HG03439 (cell line): Measurements from ENCODE around the gene SETD3.

Experiments used
- ATAC-seq: cut with Tn5 transposase; IDR thresholded peaks from one replicate; pipeline ENCODE4 v1.9.1; 2021; ENCODE audit warnings: mild to moderate bottlenecking, moderate library complexity; ENCODE audit not compliant: unreplicated experiment

Gene SETD3

DNA sequence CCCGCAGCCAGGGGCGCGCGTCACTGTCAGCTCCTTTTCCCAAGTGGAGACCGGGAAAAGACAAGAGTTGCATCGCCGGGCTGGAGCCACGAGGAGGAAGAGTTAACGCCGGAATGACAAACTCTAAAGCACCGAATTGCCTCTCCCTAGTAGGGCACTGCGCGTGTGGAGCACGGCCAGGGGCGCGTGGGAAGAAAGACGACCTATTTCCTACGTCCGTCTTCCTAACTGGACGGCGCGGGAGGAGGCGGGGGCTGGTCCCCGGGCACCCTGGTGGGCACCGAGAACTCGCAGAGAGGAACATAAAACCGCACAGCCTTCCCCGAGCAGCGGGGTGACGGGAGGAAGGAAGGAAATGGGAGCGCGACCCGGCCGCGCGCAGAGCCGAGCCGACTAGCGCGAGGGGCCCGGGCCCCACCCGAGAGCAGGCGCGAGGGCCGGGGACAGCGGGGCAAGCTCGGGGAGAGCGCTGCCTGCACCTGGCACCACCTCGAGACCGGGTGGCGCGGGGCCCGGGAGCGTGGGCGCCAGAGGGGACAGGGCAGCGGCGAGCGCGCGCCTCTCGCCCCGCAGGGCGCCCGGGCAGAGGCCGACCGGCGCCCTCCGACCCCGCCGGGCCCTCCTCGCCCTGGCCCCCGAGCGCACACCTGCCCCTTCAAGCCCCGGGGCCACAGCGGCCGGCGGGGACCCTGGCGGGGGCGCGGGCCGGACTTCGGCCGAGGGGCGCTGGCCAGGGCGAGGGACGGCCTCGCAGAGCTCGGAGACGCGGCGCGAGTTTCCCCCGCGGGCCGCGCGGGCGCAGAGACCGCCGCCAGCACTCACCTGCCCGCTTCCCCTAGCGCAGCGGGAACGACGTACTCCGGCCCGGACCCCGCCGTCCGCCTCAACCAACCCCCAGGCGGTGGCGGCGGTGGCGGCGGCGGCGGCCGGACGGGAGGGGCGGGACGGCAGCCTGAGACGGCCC, at the start of gene SETD3:
TSS of gene SETD3 (minus strand) at position 954 of the 964 bp plus-strand sequence. CDS start 15,054 bp downstream, outside the sequence.
- ATAC-seq: peak; percentile 0

DNA sequence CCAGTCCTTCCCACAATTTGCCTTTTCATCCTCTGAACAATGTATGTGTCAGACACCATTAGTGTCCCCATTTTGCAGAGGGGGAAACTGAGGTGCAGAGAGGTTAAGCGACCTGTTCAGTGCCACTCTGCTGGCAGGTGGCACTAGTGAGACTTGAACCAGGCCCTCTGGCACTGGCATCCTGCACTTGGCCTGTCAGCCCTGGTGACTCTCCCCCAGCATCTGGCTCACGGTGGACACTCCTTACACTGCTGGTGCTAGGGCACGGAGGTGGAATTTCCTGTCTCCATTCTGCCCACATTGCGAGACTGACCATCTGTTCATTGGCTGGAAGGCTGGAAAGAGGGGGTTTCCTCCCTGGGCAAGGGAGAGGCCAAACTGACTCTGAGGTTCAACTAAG, 49.2 kb upstream of the SETD3 start:
- ATAC-seq: no peak

DNA sequence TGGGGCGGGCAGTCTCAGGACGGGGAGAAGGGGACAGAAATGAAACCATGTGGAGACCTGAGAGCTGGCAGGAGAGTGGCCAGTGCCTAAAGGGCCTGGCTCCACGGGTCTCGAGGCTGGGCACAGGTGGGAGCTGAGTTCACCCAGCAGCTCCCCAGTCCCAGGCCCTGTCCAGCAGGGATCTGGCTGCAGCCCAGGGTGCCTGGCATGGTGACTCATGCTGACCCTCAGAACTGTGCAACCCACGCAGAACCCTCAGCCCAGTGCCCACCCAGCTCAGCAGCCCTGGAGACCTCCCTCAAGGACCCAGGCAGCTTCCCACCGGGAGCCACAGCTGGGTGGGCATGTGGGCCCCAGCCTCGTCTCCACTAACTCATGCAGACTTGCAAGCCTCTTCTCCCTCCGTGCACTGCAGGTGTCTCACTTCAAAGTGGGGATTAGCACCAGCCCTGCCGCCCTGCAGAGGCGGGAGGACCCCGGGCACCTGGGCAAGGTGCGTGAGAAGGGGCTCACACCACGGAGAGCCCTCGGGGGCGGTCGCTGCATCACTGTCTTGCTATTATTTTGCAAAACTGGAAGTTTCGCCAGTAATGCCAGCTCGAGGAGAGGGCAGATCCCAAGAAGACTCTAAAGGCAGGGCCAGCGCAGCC, 46.9 kb upstream of the SETD3 start:
- no peak for ATAC-seq

DNA sequence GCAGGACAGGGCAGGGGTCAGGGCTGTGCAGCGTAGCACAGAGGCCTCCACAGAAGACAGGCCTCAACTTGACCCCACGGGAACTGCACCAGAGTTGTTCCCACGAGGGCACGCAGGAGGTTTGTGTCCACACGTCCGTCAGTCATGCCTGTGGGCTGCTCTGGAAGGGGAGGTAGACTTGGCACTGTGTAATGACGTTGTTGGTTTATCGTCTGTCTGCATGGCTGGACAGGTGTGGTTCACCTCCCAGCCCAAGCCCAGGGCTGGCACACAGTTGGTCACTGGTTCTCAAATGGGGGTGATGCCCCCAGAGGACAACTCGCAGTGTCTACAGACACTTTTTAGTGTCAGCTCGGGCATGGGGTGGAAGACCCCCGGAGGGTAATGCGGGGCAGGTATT, 46.4 kb upstream of the SETD3 start:
- ATAC-seq: no peak

DNA sequence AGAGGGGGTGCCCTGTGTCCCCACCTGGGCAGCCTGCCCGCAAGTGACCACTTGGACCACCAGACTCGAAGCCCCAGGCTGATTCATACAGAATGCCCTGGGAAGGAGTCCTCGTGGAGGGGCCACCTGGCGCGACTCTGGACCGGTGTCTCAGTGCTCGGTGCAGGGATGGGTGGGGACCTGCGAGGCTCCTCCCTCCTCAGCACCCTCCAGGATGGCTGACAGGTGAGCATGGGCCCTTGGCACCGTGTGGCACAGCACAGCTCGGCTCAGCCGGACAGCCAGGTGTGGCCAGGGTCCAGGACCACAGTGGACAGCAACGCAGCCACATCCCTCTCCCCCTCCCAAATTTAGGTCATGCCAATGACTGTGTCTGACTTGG, 45.0 kb upstream of the SETD3 start:
- no peak for ATAC-seq

DNA sequence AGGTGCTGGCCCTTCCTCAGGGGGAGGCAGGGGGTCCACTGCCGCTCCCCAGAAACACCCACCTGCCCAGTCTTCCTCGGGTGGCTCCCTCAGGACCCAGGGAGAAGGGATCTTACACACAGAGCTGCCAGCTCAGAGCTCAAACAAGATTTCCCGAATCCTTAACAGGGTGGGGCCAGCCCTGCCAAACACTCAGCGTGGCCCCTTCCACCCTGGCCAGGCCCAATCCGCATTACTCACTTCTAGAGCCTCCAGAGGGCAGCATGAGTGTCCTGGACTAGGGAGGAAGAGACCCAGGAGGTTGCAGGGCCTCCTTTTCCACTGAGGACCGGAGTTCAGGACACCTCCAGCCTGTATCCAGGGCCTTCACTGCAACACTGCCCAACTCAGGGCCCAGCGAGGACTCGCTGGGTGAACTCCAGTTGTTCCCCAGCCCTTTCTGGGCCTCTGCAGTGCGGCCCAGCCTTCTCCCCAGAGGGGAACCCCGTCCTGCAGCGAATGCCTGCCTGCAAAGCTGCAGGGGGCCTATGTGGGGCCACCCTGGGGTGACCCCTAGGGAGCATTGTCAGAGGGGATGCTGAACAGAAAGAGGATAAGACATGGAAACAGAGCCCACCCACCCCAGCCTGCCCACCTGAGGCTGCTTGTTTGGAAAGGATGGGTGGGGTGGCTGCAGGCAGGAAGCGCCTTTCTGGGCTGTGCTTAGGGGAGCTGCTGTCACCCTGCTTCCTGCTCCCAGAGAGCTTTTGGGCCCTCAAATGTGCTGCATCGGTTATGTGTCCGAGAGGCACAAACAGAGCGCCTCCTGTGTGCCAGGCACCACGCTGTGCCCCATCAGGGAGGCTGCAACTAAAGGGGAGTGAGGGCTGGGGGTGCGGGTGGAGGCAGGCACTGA, 44.4 kb upstream of the SETD3 start:
- ATAC-seq: no peak

DNA sequence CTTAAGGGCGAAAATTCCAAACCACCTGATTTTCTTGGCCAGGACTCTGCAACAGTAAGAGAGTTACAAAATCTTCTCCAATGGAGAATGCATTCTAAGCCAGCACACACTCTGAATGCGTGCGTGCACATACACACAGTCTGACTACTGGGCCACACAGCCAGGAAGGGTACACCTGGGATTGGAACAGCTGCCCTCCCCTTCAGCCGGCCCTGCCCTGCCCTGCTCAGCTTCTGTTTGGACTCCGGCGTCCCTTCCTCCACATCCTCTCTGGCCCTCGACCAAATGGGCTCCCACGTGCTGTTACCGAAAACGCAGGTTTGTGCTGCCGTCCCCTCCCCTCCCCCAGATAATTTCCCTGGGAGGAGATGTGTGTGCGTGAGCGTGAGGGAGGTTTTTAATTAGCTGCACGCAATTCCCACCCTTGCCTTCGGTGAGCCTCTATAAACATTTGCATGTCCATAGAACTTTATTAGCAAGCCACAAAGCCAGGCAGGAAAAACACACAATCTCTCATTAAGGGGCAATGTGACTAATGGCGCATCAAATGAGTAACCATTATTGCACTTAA, 43.5 kb upstream of the SETD3 start:
- ATAC-seq: no peak

DNA sequence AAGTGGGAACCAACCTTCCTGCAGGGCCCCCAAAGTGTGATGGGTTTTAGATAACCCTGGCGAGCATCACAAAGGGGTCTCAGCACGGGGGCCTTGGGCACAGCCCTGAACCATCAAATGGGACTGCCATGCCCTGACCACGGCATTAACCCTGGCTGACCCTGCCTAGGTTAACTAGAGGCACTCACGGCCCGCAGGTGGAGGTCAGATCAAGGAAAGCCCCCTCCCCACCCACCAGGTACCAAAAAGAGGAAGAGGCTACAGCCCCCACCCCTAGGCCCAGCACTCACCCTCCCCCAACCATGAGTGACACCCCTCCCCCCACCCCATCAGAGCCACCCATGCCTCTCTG, 43.0 kb upstream of the SETD3 start:
- no peak for ATAC-seq

DNA sequence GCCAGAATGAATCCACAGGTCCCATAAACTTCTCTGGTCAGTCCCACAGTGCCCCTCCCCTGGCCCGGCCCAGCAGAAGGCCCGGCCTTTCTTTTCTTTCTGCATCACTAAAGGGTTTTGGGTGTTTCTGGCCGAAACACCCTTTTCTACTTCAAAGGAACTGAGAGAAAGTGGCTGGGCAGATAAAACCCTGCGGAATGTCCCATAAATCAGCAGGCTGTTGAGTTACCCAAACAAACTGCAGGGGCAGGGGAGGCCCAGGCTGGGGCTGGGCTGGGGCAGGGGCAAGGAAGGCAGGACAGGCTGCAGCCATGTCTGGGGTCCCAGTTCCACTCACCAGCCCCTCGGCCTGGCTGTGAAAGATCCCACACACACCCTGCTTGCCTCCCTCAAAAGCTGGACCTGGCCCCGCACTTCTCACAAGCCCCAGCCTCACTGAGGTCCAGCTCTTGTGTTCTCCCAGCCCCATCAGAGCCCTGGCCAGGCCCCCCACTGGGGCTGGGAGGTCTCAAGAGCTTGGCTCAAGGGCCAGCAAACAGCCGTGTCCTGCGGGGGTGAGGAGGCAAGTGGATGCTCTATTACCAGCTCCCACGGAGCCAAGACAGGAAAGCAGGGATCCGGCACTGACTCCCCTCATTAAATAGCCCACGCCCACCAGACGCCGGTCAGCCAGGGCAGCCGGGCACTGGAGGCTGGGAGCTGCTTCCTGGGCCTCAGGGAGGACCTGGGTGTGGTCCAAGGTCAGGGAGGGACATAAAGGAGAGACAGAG, 42.5 kb upstream of the SETD3 start:
- ATAC-seq: no peak

DNA sequence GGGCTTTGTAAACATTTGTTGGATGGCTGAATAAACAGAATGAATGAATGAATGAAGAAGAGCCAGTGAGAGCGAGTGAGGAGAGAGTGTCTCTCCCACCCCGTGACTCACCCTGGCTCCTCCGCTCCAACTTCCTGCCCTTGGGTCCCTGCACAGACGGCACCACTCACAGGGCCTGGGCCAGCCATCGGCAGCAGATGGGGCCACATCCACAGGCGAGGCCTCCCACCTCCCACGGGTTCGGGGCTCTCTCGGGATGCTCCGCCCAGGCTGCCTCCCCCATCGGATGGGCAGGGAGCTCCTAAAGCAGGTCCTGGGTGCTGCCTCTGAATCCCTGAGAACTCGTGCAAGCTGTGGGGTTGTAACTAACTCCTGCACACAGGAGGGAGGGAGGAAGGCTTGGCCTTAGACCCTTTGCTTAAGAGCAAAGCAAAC, 41.8 kb upstream of the SETD3 start:
- ATAC-seq: no peak

DNA sequence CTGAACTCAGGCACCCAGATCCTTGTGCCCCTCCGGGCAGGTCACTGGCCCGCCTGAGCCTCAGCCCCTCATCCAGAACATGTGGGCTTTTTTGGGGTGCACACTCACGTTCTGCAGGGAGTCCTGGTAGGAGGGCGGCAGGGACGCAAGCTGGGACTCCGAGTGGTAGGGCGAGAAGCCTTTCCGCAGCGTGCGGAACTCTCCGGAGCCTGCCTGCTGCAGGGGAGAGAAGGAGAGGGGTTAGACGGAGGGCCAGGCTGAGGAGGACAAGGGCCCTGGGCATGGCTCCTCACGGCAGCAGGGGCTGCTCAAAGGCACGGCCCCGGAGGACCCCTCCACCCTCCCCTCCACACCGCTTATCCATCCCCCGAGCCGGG, 41.4 kb upstream of the SETD3 start:
- no peak for ATAC-seq

DNA sequence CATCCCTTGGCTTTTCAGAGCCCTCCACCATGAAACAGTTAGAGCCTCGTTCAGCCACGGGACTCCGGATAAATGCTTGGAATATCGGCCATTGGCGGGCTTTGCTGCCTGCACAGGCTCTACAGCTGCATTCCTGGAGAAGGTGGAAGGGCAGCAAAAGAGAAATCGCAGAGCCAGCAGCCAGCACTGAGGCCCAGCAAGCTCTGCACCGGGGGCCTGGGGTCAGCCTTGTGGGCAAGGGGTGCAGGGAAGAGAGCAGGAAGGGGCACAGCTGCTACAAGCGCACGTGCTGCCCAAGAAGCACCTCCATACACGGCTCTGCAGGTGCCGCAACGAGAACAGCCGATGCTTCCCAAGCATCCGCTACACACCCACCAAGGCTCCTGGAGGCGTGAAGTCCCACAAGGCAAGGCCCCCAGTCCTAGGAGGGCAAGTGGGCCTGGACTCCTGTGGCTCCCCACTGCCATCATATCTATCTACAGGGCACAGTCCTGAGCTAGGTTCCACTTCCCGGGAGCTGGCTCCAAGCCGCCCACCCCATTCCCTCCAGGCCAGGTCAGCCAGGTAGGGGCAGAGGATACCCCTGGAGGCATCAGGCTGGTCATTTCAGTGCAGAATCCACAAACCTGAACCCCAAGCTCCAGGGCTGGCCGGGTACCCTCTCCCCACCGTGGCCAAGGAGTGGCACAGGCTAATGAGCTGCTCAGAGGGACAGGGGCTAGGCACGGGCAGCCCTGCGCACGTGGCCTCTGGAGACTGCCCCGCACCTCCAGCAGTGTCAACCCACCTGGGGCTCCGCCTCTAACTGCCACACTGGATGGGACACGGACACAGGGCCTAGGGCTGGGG, 40.7 kb upstream of the SETD3 start:
- no peak for ATAC-seq

DNA sequence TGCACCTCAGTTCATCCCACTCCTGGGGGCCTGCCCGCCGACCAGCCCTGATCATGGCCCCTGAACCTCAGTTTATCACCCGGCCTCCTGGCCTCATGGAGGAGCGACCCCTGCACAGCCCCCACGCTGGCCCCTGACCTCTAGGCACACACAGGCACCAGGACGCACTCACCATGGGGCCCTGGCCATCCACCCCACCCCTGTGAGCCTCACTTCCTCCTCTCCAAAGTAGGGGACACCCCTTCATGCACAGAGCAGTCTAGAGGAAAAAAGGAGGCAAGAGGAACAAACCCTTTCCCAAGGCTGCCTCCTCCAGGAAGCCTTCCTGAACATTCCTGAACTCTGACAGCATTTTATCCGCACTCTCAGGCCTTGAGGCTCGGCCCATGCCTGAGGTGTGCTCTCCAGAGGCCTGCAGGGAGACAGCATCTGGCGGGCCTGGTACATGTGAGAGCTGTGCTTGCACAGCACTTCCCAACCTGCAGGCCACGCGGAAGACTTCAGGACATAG, 40.0 kb upstream of the SETD3 start:
- no peak for ATAC-seq

DNA sequence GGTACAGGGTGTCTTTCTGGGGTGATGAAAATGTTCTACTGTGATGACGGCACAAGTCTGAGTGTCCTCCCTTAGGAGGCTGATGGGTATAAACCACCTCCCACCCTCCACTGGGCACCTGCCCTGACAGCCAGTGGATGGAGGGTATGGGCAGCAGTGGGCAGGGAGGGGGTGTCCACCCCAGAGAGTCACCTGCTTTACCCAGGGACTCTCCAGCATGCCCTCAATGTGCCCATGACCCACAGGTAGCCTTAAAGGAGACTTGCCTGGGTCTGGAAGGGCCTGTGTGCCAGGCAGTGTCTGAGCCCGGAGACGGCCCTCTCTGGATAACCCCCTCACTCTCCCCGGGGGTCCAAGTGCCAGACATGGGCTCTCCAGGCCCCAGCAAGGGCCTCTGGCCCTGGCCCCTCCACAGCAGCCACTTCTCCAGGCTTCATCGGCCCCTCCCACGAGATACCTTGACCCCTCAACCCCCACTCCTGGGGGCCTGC, 39.3 kb upstream of the SETD3 start:
- ATAC-seq: no peak

DNA sequence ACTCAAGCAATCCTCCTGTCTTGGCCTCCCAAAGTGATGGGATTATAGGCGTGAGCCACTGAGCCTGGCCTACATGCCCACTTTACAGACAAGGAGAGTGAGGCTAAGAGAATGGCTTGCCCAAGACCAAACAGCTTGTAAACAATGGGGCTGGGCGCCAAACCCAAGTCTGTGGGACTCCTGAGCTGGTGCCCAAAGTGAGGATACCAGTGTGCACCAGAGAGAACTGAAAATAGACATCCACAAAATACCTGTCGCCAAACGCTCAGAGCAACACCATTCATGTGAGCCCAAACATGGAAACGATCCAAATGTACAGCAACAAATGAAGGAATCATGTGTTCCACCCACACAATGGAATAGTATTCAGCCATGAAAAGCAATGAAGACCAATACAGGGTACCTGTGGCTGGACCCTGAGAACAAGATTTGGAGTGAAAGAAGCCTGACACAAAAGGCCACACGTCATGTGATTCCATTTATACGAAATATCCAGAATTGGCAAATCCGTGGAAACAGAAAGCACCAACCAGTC, 38.8 kb upstream of the SETD3 start:
- ATAC-seq: no peak

DNA sequence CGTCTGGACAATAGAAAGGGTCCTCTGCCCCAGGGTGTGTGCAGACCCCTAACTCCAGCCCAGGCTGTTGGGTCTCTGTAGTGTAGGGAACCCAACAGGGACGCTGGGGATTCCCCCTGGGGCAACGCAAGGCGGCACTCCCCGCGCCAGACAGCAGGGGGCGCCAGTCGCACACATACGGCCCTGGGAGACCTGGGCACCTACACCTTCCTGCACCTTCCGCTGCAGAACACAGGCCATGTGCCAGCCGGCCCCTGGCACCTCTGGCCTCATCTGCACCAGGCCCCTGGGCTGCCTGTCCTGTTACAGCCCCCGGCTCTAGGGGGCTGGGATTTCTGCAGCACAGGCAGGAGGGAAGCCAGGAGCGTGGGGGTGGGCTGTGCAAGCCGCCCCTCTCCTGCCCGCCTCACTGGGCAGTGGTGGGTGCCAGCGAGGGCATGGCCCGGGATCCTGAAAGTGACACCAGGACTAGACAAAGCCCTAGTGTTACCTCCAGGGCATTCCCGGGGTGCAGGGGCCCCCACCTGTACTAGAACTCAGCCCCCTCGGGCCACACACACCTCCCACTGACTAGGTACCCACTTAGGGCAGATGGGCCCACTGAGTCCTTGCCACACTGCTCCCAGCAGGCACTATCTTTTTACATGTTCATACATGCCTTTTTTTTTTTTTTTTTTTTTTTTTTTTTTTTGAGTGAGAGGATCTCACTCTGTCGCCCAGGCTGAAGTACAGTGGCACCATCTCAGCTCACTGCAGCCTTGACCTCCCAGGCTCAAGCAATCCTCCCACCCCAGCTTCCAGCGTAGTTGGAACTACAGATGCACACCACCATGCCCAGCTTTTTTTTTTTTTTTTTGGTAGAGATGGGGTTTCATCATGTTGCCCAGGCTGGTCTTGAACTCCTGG, 38.0 kb upstream of the SETD3 start:
- ATAC-seq: no peak

DNA sequence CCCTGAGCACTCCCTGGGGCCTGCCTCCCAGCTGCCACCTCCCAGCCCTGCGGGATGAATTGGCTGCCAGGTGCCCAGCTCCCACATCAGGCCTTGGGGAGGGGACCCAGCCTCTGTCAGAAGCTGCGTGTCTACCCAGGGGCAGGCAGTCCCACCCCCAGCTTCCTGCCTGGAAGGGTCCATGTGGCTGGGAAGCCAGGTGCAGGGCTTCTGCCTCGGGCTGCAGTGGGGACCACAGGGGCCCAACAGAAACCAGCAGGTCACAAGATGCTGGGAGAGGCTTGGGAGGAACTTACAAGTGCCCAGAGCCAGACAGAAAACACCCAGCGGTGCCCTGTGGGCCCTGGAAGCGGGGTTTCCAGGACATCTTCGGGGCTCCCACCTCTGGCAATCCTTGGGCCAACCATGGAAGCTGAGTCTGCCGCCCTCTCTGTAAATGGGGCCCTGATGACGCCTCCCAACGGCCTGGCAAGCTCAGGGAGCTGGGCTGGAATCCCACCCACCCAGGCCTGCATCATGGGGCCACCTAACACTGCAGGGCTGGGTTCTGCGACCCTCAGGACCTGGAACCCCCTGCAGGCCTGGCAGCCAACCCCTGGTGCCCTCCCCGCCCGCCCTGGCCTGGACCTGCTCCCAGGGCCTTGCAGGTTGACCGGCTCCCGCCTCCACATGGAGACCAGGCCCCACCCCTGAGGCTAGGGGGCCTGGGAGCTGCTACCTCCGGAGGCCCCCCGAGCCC, 37.2 kb upstream of the SETD3 start:
- no peak for ATAC-seq
